Osteocyte (in vitro differentiated cells): Measurements from ENCODE around the gene MAPRE3. TPM values are rescaled to one million over a fixed set of nuclear protein-coding genes. Genes with fewer than 3 reads are reported as not detected.
"Not testable (repeated sequence)": the region's sequence is repeated elsewhere in the genome, so short reads cannot be mapped to it uniquely, and the experiment has no call there.

Source experiments
- DNase-seq: peaks from one replicate; pipeline ENCODE4 v3.0.0; 2021; ENCODE audit warnings: mixed read lengths; ENCODE audit not compliant: unreplicated experiment; ENCODE audit errors: extremely low spot score
- H3K27ac Mint-ChIP-seq: one replicate; pipeline ENCODE4 v1.8.0; 2021; ENCODE audit warnings: mild to moderate bottlenecking, mixed read lengths; ENCODE audit not compliant: unreplicated experiment
- H3K27me3 Mint-ChIP-seq: one replicate; pipeline ENCODE4 v1.8.0; 2021; ENCODE audit warnings: mixed read lengths; ENCODE audit not compliant: unreplicated experiment
- H3K36me3 Mint-ChIP-seq: one replicate; pipeline ENCODE4 v1.8.0; 2021; ENCODE audit warnings: mixed read lengths; ENCODE audit not compliant: unreplicated experiment
- H3K4me1 Mint-ChIP-seq: one replicate; pipeline ENCODE4 v1.8.0; 2021; ENCODE audit warnings: mixed read lengths; ENCODE audit not compliant: unreplicated experiment
- H3K4me3 Mint-ChIP-seq: one replicate; pipeline ENCODE4 v1.8.0; 2021; ENCODE audit warnings: mild to moderate bottlenecking, moderate library complexity, mixed read lengths; ENCODE audit not compliant: unreplicated experiment
- H3K9me3 Mint-ChIP-seq: one replicate; pipeline ENCODE4 v1.8.0; 2021; ENCODE audit warnings: mixed read lengths; ENCODE audit not compliant: unreplicated experiment
- total RNA-seq: library from RNA; stranded (reverse); gene quantifications from 2 replicates; pipeline ENCODE4 v1.2.1, GENCODE V29; 2021
- TF ChIP-seq, protein P1 (sequence below): fragments of 200-600 bp; sonication (generic); IDR thresholded peaks from 2 replicates; pipeline ENCODE4 v1.5.0; 2021; ENCODE audit warnings: antibody characterized with exemption, mild to moderate bottlenecking, moderate library complexity

The MAPRE3 gene
- total RNA-seq, 1 donor from 2014 or later: 9.4 TPM

DNA sequence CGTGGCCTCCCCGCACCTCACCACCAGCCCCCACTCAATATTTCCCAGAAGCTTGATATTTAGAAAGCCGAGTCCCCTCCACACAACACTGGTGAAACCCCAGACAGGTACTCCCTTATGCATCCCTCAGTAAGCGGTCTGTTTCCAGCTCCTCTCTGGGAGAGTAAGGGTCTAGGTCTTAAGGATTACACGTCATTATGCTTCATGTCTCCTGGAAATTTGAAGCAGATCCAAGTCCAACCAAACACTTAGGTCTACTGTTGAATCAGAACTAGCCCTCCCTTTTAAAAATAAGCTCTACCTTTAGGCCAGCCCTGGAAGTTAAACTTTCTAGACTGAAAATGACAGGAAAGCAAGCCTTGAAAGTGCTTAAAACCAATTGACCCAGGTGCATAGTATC is 102.5 kb downstream of the MAPRE3 start:
- Mint-ChIP-seq H3K4me1 (peaks cover 76% of the 10 kb centered on the region), H3K4me3 (peak overlapping the region; percentile 77), H3K9me3 (no peaks in the 10 kb centered on the region), H3K27ac (peak overlapping the region; percentile 99), H3K27me3 (no peaks in the 10 kb centered on the region), H3K36me3 (peaks cover 14% of the 10 kb centered on the region)
- no peak for DNase-seq
- TF ChIP-seq, protein P1, sequence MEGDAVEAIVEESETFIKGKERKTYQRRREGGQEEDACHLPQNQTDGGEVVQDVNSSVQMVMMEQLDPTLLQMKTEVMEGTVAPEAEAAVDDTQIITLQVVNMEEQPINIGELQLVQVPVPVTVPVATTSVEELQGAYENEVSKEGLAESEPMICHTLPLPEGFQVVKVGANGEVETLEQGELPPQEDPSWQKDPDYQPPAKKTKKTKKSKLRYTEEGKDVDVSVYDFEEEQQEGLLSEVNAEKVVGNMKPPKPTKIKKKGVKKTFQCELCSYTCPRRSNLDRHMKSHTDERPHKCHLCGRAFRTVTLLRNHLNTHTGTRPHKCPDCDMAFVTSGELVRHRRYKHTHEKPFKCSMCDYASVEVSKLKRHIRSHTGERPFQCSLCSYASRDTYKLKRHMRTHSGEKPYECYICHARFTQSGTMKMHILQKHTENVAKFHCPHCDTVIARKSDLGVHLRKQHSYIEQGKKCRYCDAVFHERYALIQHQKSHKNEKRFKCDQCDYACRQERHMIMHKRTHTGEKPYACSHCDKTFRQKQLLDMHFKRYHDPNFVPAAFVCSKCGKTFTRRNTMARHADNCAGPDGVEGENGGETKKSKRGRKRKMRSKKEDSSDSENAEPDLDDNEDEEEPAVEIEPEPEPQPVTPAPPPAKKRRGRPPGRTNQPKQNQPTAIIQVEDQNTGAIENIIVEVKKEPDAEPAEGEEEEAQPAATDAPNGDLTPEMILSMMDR: no peak

GRCh38 chr2:27073782-27074181 is 103.3 kb downstream of the MAPRE3 start:
- H3K4me3 Mint-ChIP-seq: no peak overlapping the region
- TF ChIP-seq, protein P1: no peak
- peaks cover 78% of the 10 kb centered on the region for H3K4me1 Mint-ChIP-seq
- no peaks in the 10 kb centered on the region for H3K27me3 Mint-ChIP-seq
- peak overlapping the region; percentile 44 for H3K27ac Mint-ChIP-seq
- DNase-seq: no peak
- H3K9me3 Mint-ChIP-seq: no peaks in the 10 kb centered on the region
- H3K36me3 Mint-ChIP-seq: peaks cover 9% of the 10 kb centered on the region

DNA sequence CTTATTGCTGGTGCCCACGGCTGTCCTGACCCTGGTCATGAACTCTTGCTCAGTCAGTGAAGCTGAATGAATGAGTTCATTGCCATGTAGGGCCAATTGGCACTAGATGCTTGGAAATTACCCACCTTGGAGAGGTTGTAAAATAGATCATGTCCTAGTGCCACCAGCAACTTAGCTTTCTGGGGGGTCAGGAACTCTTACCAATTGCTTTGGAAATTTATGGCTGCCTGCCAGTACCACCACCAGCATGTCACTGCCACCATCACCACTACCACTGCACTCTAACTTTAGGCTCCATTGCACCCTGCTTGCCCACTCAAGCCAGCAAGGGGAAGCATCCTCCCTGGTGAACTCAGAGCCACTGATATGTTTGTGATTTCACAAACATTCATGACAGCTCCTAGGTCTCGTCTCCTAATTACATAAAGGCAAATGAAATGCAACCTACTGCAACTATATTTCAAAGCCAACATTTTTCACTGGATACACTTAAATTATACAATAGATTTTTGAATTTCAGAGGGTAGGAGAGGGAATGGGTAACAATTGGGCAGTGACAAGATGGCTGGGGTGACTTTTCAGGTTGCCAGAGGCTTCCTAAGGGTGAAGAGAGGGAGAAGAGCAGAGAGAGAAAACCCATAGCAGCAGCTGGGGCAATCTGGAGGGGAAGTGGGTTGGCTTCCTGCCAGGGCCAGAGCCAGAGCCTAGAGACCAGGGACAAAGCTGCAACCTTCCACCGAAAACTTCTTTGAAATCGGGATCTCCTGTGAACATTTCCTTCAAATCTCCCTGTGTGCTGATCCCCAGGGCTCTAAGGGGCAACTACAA is 104.5 kb downstream of the MAPRE3 start:
- peaks cover 75% of the 10 kb centered on the region for H3K4me1 Mint-ChIP-seq
- no peaks in the 10 kb centered on the region for H3K27me3 Mint-ChIP-seq
- no peak overlapping the region for H3K4me3 Mint-ChIP-seq
- H3K27ac Mint-ChIP-seq: peak overlapping the region; percentile 8
- TF ChIP-seq, protein P1: no peak
- no peak for DNase-seq
- no peaks in the 10 kb centered on the region for H3K9me3 Mint-ChIP-seq
- H3K36me3 Mint-ChIP-seq: no peaks in the 10 kb centered on the region

DNA sequence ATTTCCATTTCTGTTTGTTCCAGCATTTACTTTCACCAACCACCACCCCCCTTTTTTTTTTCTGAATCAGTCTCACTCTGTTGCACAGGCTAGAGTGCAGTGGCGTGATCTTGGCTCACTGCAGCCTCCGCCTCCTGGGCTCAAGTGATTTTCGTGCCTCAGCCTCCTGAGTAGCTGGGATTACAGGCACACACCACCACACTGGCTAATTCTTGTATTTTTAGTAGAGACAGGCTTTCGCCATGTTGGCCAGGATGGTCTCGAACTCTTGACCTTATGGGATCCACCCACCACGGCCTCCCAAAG is 105.1 kb downstream of the MAPRE3 start:
- DNase-seq, H3K36me3 Mint-ChIP-seq, H3K9me3 Mint-ChIP-seq, H3K4me3 Mint-ChIP-seq, H3K27me3 Mint-ChIP-seq: not testable (repeated sequence)
- Mint-ChIP-seq H3K27ac (peak overlapping the region; percentile 8), H3K4me1 (peaks cover 75% of the 10 kb centered on the region)

GRCh38 chr2:27076323-27076722 is 105.9 kb downstream of the MAPRE3 start:
- H3K27ac Mint-ChIP-seq: peak overlapping the region; percentile 40
- peaks cover 77% of the 10 kb centered on the region for H3K4me1 Mint-ChIP-seq
- no peaks in the 10 kb centered on the region for H3K27me3 Mint-ChIP-seq
- TF ChIP-seq, protein P1: no peak
- no peak for DNase-seq
- H3K4me3 Mint-ChIP-seq: no peak overlapping the region
- H3K36me3 Mint-ChIP-seq: peaks cover 2% of the 10 kb centered on the region
- H3K9me3 Mint-ChIP-seq: no peaks in the 10 kb centered on the region

Other genes with a start within 250 kb of the MAPRE3 start
- gene SLC35F6, start 206.4 kb upstream of the MAPRE3 start, total RNA-seq: 40.5 and 46.4 TPM in 2 replicates
- gene CENPA, start 184.6 kb upstream of the MAPRE3 start, total RNA-seq: 4.6 and 5.1 TPM in 2 replicates
- gene DPYSL5, start 122.5 kb upstream of the MAPRE3 start, total RNA-seq: 0.11 TPM in 1 of 2 replicates, not detected in the other
- gene TMEM214, start 62.3 kb downstream of the MAPRE3 start, total RNA-seq: 116 and 118 TPM in 2 replicates
- 23.4 and 23.9 TPM in 2 replicates for gene AGBL5, start 81.0 kb downstream of the MAPRE3 start, total RNA-seq
- 369 and 380 TPM in 2 replicates for gene OST4, start 101.0 kb downstream of the MAPRE3 start, total RNA-seq
- gene EMILIN1, start 108.0 kb downstream of the MAPRE3 start, total RNA-seq: 206 and 212 TPM in 2 replicates
- gene KHK, start 116.1 kb downstream of the MAPRE3 start, total RNA-seq: 2.0 and 2.4 TPM in 2 replicates
- gene CGREF1, start 148.5 kb downstream of the MAPRE3 start, total RNA-seq: 1.2 and 1.9 TPM in 2 replicates
- gene ABHD1, start 153.2 kb downstream of the MAPRE3 start, total RNA-seq: 0.48 TPM in 1 of 2 replicates, not detected in the other
- 42.7 and 46.3 TPM in 2 replicates for gene PREB, start 164.0 kb downstream of the MAPRE3 start, total RNA-seq
- not detected in 2 replicates for gene PRR30, start 168.8 kb downstream of the MAPRE3 start, total RNA-seq
- gene TCF23, start 178.4 kb downstream of the MAPRE3 start, total RNA-seq: not detected in 2 replicates
- gene ATRAID, start 241.4 kb downstream of the MAPRE3 start, total RNA-seq: 117 and 125 TPM in 2 replicates
- gene SLC5A6, start 241.6 kb downstream of the MAPRE3 start, total RNA-seq: 33.2 and 33.3 TPM in 2 replicates
- 72.6 and 76.9 TPM in 2 replicates for gene CAD, start 246.7 kb downstream of the MAPRE3 start, total RNA-seq